ENCODE measurements around the gene OPA1. TPM values are rescaled to one million over a fixed set of nuclear protein-coding genes. Genes with fewer than 3 reads are reported as not detected.

OPA1 gene
- total and polyA plus RNA-seq, 2 of the 8 experiments (the other 6 are each of a cell fraction or from before 2014, with no cell fraction given), result 20.3 to 109 TPM

GRCh38 chr3:193590088-193590856 is 2.7 kb upstream of the OPA1 start:
- no peak overlapping the region for H3K56ac ChIP-seq (replicated peaks; ENCODE audit: insufficient read length, low read depth, low read length)
- H3K23ac ChIP-seq (ENCODE audit: insufficient read length), result no peak overlapping the region
- H3K36me3 ChIP-seq (ENCODE audit: control insufficient read depth in 2 of 4, insufficient read depth in 4 of 4, low read length in 3 of 4), result no peaks in the 10 kb centered on the region
- no peak overlapping the region for H3K4me3 ChIP-seq (ENCODE audit: extremely low read depth in 1 of 4, insufficient read depth in 2 of 4, low read depth in 3 of 4, low read length in 4 of 4)
- peak overlapping the region; percentile 40; the same call in 1 of the 2 replicates for H2AFZ ChIP-seq (ENCODE audit: low read length)
- H4K5ac ChIP-seq (ENCODE audit: insufficient read length, low read depth, low read length), result no peak overlapping the region
- no peak overlapping the region for H4K8ac ChIP-seq (ENCODE audit: extremely low read depth, insufficient read depth, low read length)
- no peaks in the 10 kb centered on the region for H3K9me3 ChIP-seq (ENCODE audit: insufficient read depth in 2 of 2, low read depth in 1 of 2, low read length in 1 of 2)
- H3K4me1 ChIP-seq (replicated peaks in 1 of 4; ENCODE audit: control insufficient read depth in 3 of 4, insufficient read depth in 4 of 4, low read length in 3 of 4), result peaks cover 0 to 4% (median 1%) of the 10 kb centered on the region in 4 experiments; a peak in 2 of 7 replicates
- H2BK5ac ChIP-seq (ENCODE audit: low read depth, low read length), result no peak overlapping the region
- H3K9ac ChIP-seq (replicated peaks in 1 of 4; ENCODE audit: extremely low read depth in 1 of 4, low read depth in 3 of 4, low read length in 3 of 4), result no peak overlapping the region
- H3K4ac ChIP-seq (replicated peaks; ENCODE audit: insufficient read length, low read depth, low read length), result no peak overlapping the region
- no peak overlapping the region for H3K4me2 ChIP-seq (ENCODE audit: insufficient read depth in 1 of 2, low read depth in 2 of 2, low read length in 2 of 2)
- FAIRE-seq, result no peak
- no peak overlapping the region for H3K27ac ChIP-seq (ENCODE audit: low read depth, low read length)
- no peak overlapping the region for H2BK15ac ChIP-seq (ENCODE audit: low read length)
- H3K79me1 ChIP-seq (ENCODE audit: low read depth, low read length), result peaks cover 3% of the 10 kb centered on the region; the same call in 1 of the 2 replicates
- no peaks in the 10 kb centered on the region for H4K20me1 ChIP-seq (replicated peaks in 1 of 2; ENCODE audit: control insufficient read depth in 1 of 2, insufficient read depth in 2 of 2, low read length in 2 of 2)
- no peak for DNase-seq (ENCODE audit: low read depth in 1 of 2, low spot score in 2 of 2)
- POLR2A ChIA-PET (ENCODE audit: partially characterized antibody), result no interaction called here
- no peaks in the 10 kb centered on the region for H3K23me2 ChIP-seq (ENCODE audit: low read depth, low read length)
- no peak overlapping the region for H2AK5ac ChIP-seq (ENCODE audit: low read depth, low read length)
- no peak overlapping the region for H4K91ac ChIP-seq (replicated peaks; ENCODE audit: insufficient read length, low read length)
- H3K27me3 ChIP-seq (replicated peaks in 1 of 4; ENCODE audit: control insufficient read depth in 3 of 4, extremely low read depth in 1 of 4, insufficient read depth in 3 of 4, low read length in 3 of 4), result peaks cover 0 to 6% (median 2%) of the 10 kb centered on the region in 4 experiments; a peak in 3 of 7 replicates
- peaks cover 0 to 21% of the 10 kb centered on the region in 2 experiments; a peak in 3 of 4 replicates for H3K79me2 ChIP-seq (ENCODE audit: control insufficient read depth in 1 of 2, insufficient read depth in 2 of 2, low read length in 2 of 2)
- H2BK120ac ChIP-seq (replicated peaks; ENCODE audit: low read depth, low read length), result no peak overlapping the region
- no peak overlapping the region for H2BK12ac ChIP-seq (ENCODE audit: low read depth, low read length)
- WGBS, 2 experiments (ENCODE audit: extremely low coverage in 1 of 2, insufficient coverage in 1 of 2, insufficient read length in 1 of 2, insufficient replicate concordance in 2 of 2, low coverage in 1 of 2, low lambda C conversion rate in 2 of 2, missing lambda C conversion rate in 1 of 2), result 85% methylated on average over 6 of the region's 6 CpGs; no CpG with 5 or more reads in 1 of the 2 experiments
- H3K14ac ChIP-seq (ENCODE audit: insufficient read length), result no peak overlapping the region
- no peak overlapping the region for H3K18ac ChIP-seq (ENCODE audit: extremely low read depth, low read length)
- H2BK20ac ChIP-seq (ENCODE audit: low read length), result no peak overlapping the region
- CTCF ChIA-PET (ENCODE audit: partially characterized antibody), result interaction anchor here (2.1 kb wide), 1 partner anchor 18 kb away, joined by 5 read pairs; no protein-coding TSS in a partner anchor
- TF ChIP-seq KDM1A (IDR thresholded peaks at IDR 0.05; ENCODE audit: borderline replicate concordance, low read length) (no peak), SP1 (IDR thresholded peaks at IDR 0.05; ENCODE audit: low read depth, low read length) (no peak), ATF3 (IDR thresholded peaks at IDR 0.05; ENCODE audit: insufficient read depth, low read depth, low read length) (no peak), RAD21 (IDR thresholded peaks at IDR 0.05 in 1 of 2, conservative IDR thresholded peaks at IDR 0.05 in 1 of 2; ENCODE audit: low read depth in 2 of 2, low read length in 2 of 2) (no peak), SAP30 (IDR thresholded peaks at IDR 0.05; ENCODE audit: insufficient read depth, insufficient replicate concordance, low read length) (no peak), CHD2 (IDR thresholded peaks at IDR 0.05; ENCODE audit: low read length) (no peak), GABPA (IDR thresholded peaks at IDR 0.05; ENCODE audit: borderline replicate concordance, insufficient read depth, low read length) (no peak), ZNF274 (IDR thresholded peaks at IDR 0.05; ENCODE audit: borderline replicate concordance, extremely low read depth, low read length) (no peak), TEAD4 (IDR thresholded peaks at IDR 0.05; ENCODE audit: low read depth, low read length) (no peak), SUZ12 (IDR thresholded peaks at IDR 0.05; ENCODE audit: low read length) (no peak), CTBP2 (IDR thresholded peaks at IDR 0.05; ENCODE audit: borderline replicate concordance, insufficient read depth, insufficient read length, low read length) (no peak)

Measured in H1 (cell line).